K562 (cell line): ENCODE data around the gene PWWP2A. TPM values are rescaled to one million over a fixed set of nuclear protein-coding genes. Genes with fewer than 3 reads are reported as not detected.
"Not testable (repeated sequence)": the region's sequence is repeated elsewhere in the genome, so short reads cannot be mapped to it uniquely, and the experiment has no call there.

Source experiments
- ATAC-seq: fragments of 200-7000 bp; cut with Tn5 transposase; 3 replicates; pipeline ENCODE4 v1.9.1; 2020; ENCODE audit warnings: moderate library complexity
- BruUV-seq: library from RNA; stranded (reverse); fragments of 400-500 nt; replicated peaks from 2 replicates; lab custom pipeline; 2021; lab: Mats Ljungman, UMichigan
- CTCF ChIA-PET: fragments of 300-600 bp; formaldehyde crosslinking; extraction: SDS; loops from one replicate; lab custom pipeline; 2021; ENCODE audit warnings: low intra/inter-chr PET ratio; lab: Yijun Ruan, JAX
- POLR2A ChIA-PET: fragments of 300-600, 350-650 bp; sonication (Branson Sonifier 250); formaldehyde crosslinking; extraction: SDS; loops from one replicate; lab custom pipeline; 2021; ENCODE audit warnings: antibody characterized with exemption, inconsistent platforms; lab: Yijun Ruan, JAX
- DNase-seq, 4 experiments: peaks; one replicate each; pipeline versions ENCODE4 v3.0.0 to v3.0.0-alpha.2; 2011 to 2018; ENCODE audit warnings: low spot score in 3 of 4, mixed read lengths in 3 of 4; ENCODE audit errors: extremely low read depth in 1 of 4
- FAIRE-seq: peaks from 2 replicates; lab custom pipeline; 2011; peaks lifted over from hg19 to GRCh38; lab: Jason Lieb, UNC
- H2AFZ ChIP-seq: 2 replicates; pipeline ENCODE4 v1.6.0; 2011; ENCODE audit warnings: low read depth, low read length, control low read depth, inconsistent platforms
- H3K27ac ChIP-seq: fragments of 200-600 bp; 3 replicates; pipeline ENCODE4 v1.8.0; 2011; ENCODE audit warnings: low read depth, mild to moderate bottlenecking, control low read depth, inconsistent platforms, low read length, moderate library complexity, mixed read lengths; ENCODE audit errors: extremely low read depth
- H3K27me3 ChIP-seq, 2 experiments: fragments of 300-600 bp in 1 of 2; 2 replicates in 1 of 2; 3 replicates in 1 of 2; pipeline versions ENCODE4 v1.6.0 to v1.8.0; 2011; ENCODE audit warnings: inconsistent platforms in 2 of 2, low read length in 2 of 2, mild to moderate bottlenecking in 1 of 2, mixed read lengths in 1 of 2, moderate library complexity in 1 of 2; ENCODE audit not compliant: control insufficient read depth in 2 of 2, insufficient read depth in 2 of 2
- H3K36me3 ChIP-seq: fragments of 300-600 bp; 3 replicates; pipeline ENCODE4 v1.8.0; 2011; ENCODE audit warnings: mild to moderate bottlenecking, low read length, inconsistent platforms; ENCODE audit not compliant: control insufficient read depth, insufficient read depth
- H3K4me1 ChIP-seq, 2 experiments: fragments of 200-600 bp in 1 of 2; replicated peaks in 1 of 2; 2 replicates in 1 of 2; 3 replicates in 1 of 2; pipeline versions ENCODE4 v1.5.1 to v1.8.0; 2011; ENCODE audit warnings: inconsistent platforms in 2 of 2, low read length in 2 of 2, mild to moderate bottlenecking in 1 of 2, mixed read lengths in 1 of 2, moderate library complexity in 1 of 2; ENCODE audit not compliant: control insufficient read depth in 2 of 2, insufficient read depth in 2 of 2
- H3K4me2 ChIP-seq: 2 replicates; pipeline ENCODE4 v1.6.1; 2011; ENCODE audit warnings: low read length, control low read depth, inconsistent platforms, mixed read lengths; ENCODE audit not compliant: insufficient read depth
- H3K4me3 ChIP-seq: fragments of 200-600 bp; sonication (generic), shearing (Covaris generic); 2 replicates; pipeline ENCODE4 v1.5.1; 2016; ENCODE audit warnings: control low read depth, inconsistent platforms
- H3K79me2 ChIP-seq: fragments of 200-600 bp; 3 replicates; pipeline ENCODE4 v1.8.0; 2011; ENCODE audit warnings: low read length, inconsistent platforms; ENCODE audit not compliant: control insufficient read depth, insufficient read depth
- H3K9ac ChIP-seq, 2 experiments: 2 replicates each; pipeline versions ENCODE4 v1.6.0 to v1.6.1; 2011; ENCODE audit warnings: low read depth in 2 of 2, low read length in 2 of 2, control low read depth in 1 of 2, inconsistent platforms in 1 of 2, mild to moderate bottlenecking in 1 of 2, mixed read lengths in 1 of 2; ENCODE audit not compliant: insufficient read depth in 1 of 2
- H3K9me1 ChIP-seq: one replicate; pipeline ENCODE4 v1.6.0; 2011; ENCODE audit warnings: inconsistent platforms, mild to moderate bottlenecking, low read length, moderate library complexity; ENCODE audit not compliant: control insufficient read depth, insufficient read depth
- H3K9me3 ChIP-seq: replicated peaks from 2 replicates; pipeline ENCODE4 v1.5.1; 2011; ENCODE audit warnings: low read depth, low read length, inconsistent platforms; ENCODE audit not compliant: control insufficient read depth, insufficient read depth
- H4K20me1 ChIP-seq: replicated peaks from 2 replicates; pipeline ENCODE4 v1.6.1; 2011; ENCODE audit warnings: low read length, inconsistent platforms, mixed read lengths; ENCODE audit not compliant: control insufficient read depth, insufficient read depth
- POLR3G ChIP-seq: IDR thresholded peaks from 2 replicates; pipeline ENCODE4 v1.6.1; 2011; ENCODE audit not compliant: insufficient read length, insufficient replicate concordance; ENCODE audit errors: extremely low read depth
- RBFOX2 ChIP-seq: fragments of 200-400 bp; formaldehyde crosslinking; IDR thresholded peaks from 2 replicates; pipeline ENCODE4 v1.6.1; 2017; ENCODE audit warnings: low read depth, mild to moderate bottlenecking, low read length, moderate library complexity
- SPI1 ChIP-seq: IDR thresholded peaks from 2 replicates; pipeline ENCODE4 v1.6.1; 2011; ENCODE audit warnings: low read depth, low read length, control low read depth, borderline replicate concordance
- STAT5A ChIP-seq: IDR thresholded peaks from 2 replicates; pipeline ENCODE4 v1.6.1; 2012; ENCODE audit warnings: low read length, inconsistent platforms, borderline replicate concordance
- ZNF740 ChIP-seq, 3 experiments: fragments of 200-800 bp in 1 of 3; sonication (Bioruptor generic) in 1 of 3; sonication (generic) in 1 of 3; formaldehyde crosslinking in 1 of 3; IDR thresholded peaks; 2 replicates each; pipeline versions ENCODE4 v1.6.1 to v1.8.0; 2016 to 2022; ENCODE audit warnings: mild to moderate bottlenecking in 2 of 3, missing compliant biosample characterization in 2 of 3, missing genetic modification characterization in 2 of 3, missing genetic modification reagents in 1 of 3
- WGBS: fragments of 100-300 bp; shearing (Covaris generic); methylation state at CpG from one replicate; pipeline ENCODE4 v1.1.6; 2016; ENCODE audit warnings: low coverage, mixed read lengths; ENCODE audit not compliant: insufficient coverage; ENCODE audit errors: missing lambda C conversion rate; 5-methylcytosine and 5-hydroxymethylcytosine counted together
- in situ Hi-C: fragments of 300-500 bp; cut with MboI; formaldehyde crosslinking; loops from 4 replicates; pipeline ENCODE4 v1.15.0; 2018; ENCODE audit warnings: inconsistent platforms, mixed read lengths
- intact Hi-C: fragments of 100-400 bp; cut with micrococcal nuclease; formaldehyde crosslinking; loops from 2 replicates; pipeline ENCODE4 v1.14.2; 2022
- polyA plus RNA-seq, 8 experiments: library from polyadenylated mRNA; depleted of rRNA in 4 of 8; stranded (reverse) in 5 of 8; unstranded in 3 of 8; fragments of >200 nt; fragmentation: Nextera tagmentation in 2 of 8; fragmentation: Illumina TruSeq in 1 of 8; extraction: Ambion mirVana in 2 of 8; extraction: Trizol in 1 of 8; gene quantifications; 2 replicates each; pipeline versions ENCODE4 v1.2.1 to v1.2.3, GENCODE V29; 2011 to 2014; ENCODE audit warnings: inconsistent platforms in 1 of 8, missing spikeins in 1 of 8
- total RNA-seq, 7 experiments: library from RNA; depleted of rRNA in 6 of 7; stranded (reverse); fragments of >200 nt in 6 of 7; fragmentation: Illumina TruSeq in 2 of 7; extraction: Trizol in 2 of 7; gene quantifications; 2 replicates each; pipeline versions ENCODE4 v1.2.1 to v1.2.3, GENCODE V29; 2011 to 2021; ENCODE audit warnings: low replicate concordance in 1 of 7
- TF ChIP-seq, protein P1 (sequence below), 2 experiments: fragments of 450-650 bp in 1 of 2; sonication (generic) in 1 of 2; formaldehyde crosslinking in 1 of 2; IDR thresholded peaks in 1 of 2; conservative IDR thresholded peaks in 1 of 2; 2 replicates each; pipeline versions ENCODE4 v1.6.1 to v1.8.1; 2016 to 2023; ENCODE audit warnings: mild to moderate bottlenecking in 2 of 2, moderate library complexity in 2 of 2, inconsistent platforms in 1 of 2, missing genetic modification reagents in 1 of 2
- TF ChIP-seq, protein P2 (sequence below), 2 experiments: fragments of 450-650 bp; IDR thresholded peaks; 2 replicates each; pipeline ENCODE4 v1.6.1; 2018; ENCODE audit warnings: mild to moderate bottlenecking in 2 of 2, low read depth in 1 of 2; ENCODE audit not compliant: partially characterized antibody in 2 of 2

PWWP2A gene
- total and polyA plus RNA-seq, 9 of the 15 experiments (the other 6 are each of a cell fraction or from before 2014, with no cell fraction given): 2.7 to 26.3 (median 14.6) TPM

DNA sequence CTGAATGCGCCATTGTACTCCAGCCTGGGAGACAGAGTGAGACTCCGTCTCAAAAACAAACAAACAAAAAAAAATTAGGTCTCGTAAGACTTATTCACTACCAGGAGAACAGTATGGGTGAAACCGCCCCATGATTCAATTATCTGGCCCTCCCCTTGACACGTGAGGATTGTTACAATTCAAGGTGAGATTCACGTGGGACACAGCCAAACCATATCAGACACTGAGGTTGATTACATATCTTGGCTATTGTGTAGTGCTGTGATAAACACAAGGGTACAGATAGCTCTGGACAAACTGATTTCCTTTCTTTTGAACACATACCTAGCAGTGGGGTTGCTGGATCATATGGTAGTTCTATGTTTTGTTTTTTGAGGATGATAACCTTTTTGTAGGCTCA, 42.4 kb upstream of the PWWP2A start (continued):
- TF ChIP-seq, protein P1, sequence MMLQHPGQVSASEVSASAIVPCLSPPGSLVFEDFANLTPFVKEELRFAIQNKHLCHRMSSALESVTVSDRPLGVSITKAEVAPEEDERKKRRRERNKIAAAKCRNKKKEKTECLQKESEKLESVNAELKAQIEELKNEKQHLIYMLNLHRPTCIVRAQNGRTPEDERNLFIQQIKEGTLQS (IDR thresholded peaks at IDR 0.05): no peak
- TF ChIP-seq, protein P1 (CRISPR knock-in tag; conservative IDR thresholded peaks at IDR 0.05): no peak
- TF ChIP-seq SPI1 (no peak), STAT5A (no peak), RBFOX2 (no peak), POLR3G (no peak), ZNF740 (CRISPR knock-in tag; IDR thresholded peaks at IDR 0.05) (no peak), ZNF740 (tag; IDR thresholded peaks at IDR 0.05) (no peak)
- TF ChIP-seq, protein P2, sequence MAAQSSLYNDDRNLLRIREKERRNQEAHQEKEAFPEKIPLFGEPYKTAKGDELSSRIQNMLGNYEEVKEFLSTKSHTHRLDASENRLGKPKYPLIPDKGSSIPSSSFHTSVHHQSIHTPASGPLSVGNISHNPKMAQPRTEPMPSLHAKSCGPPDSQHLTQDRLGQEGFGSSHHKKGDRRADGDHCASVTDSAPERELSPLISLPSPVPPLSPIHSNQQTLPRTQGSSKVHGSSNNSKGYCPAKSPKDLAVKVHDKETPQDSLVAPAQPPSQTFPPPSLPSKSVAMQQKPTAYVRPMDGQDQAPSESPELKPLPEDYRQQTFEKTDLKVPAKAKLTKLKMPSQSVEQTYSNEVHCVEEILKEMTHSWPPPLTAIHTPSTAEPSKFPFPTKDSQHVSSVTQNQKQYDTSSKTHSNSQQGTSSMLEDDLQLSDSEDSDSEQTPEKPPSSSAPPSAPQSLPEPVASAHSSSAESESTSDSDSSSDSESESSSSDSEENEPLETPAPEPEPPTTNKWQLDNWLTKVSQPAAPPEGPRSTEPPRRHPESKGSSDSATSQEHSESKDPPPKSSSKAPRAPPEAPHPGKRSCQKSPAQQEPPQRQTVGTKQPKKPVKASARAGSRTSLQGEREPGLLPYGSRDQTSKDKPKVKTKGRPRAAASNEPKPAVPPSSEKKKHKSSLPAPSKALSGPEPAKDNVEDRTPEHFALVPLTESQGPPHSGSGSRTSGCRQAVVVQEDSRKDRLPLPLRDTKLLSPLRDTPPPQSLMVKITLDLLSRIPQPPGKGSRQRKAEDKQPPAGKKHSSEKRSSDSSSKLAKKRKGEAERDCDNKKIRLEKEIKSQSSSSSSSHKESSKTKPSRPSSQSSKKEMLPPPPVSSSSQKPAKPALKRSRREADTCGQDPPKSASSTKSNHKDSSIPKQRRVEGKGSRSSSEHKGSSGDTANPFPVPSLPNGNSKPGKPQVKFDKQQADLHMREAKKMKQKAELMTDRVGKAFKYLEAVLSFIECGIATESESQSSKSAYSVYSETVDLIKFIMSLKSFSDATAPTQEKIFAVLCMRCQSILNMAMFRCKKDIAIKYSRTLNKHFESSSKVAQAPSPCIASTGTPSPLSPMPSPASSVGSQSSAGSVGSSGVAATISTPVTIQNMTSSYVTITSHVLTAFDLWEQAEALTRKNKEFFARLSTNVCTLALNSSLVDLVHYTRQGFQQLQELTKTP (IDR thresholded peaks at IDR 0.05; ENCODE audit: low read depth in 1 of 2, partially characterized antibody in 2 of 2): no peak
- TF ChIP-seq, all 486 proteins: peak for 0

DNA sequence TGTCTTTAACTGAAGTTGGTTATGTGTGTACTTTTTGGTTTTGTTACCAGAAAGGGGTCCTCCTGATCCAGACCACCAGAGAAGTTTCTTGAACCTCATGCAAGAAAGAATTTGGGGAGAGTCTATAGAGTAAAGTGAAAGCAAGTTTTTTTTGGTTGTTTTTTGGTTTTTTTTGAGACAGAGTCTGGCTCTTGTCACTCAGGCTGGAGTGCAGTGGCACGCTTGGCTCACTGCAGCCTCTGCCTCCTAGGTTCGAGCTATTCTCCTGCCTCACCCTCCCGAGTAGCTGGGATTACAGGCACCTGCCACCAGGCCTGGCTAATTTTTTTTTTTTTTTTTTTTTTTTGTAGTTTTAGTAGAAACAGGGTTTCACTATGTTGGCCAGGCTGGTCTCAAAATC, 41.6 kb upstream of the PWWP2A start:
- H3K9me1 ChIP-seq, H3K27ac ChIP-seq, H4K20me1 ChIP-seq, ATAC-seq, BruUV-seq, H3K79me2 ChIP-seq, H3K9me3 ChIP-seq, DNase-seq, CTCF ChIA-PET, H3K9ac ChIP-seq, H3K36me3 ChIP-seq, H2AFZ ChIP-seq, H3K4me2 ChIP-seq, H3K4me3 ChIP-seq, POLR2A ChIA-PET, FAIRE-seq, intact Hi-C loops, in situ Hi-C loops: not testable (repeated sequence)
- H3K4me1 ChIP-seq: peaks cover 8 to 13% of the 10 kb centered on the region in 2 experiments; a peak in 4 of 5 replicates
- WGBS: 0% methylated on average over 1 of the region's 3 CpGs
- H3K27me3 ChIP-seq: peaks cover 30 to 57% of the 10 kb centered on the region in 2 experiments
